Tibial nerve (tissue), 4 donors: ENCODE measurements around the gene CIDEC.

ENCODE experiments used
- EP300 ChIP-seq, 2 donors: sonication (generic); formaldehyde crosslinking; IDR thresholded peaks; one replicate each; pipeline ENCODE4 v1.6.1; 2017; ENCODE audit warnings: antibody characterized with exemption in 2 of 2, mild to moderate bottlenecking in 1 of 2
- POLR2A ChIP-seq, 2 donors: fragments of 450-650 bp; IDR thresholded peaks; one replicate each; pipeline ENCODE4 v1.6.1; 2017; ENCODE audit warnings: antibody characterized with exemption in 2 of 2, mild to moderate bottlenecking in 2 of 2, moderate library complexity in 2 of 2
- TF ChIP-seq, protein P1 (sequence below), 5 experiments: fragments of 200-600 bp in 3 of 5; fragments of 450-650 bp in 2 of 5; sonication (generic) in 3 of 5; IDR thresholded peaks; one replicate each; pipeline ENCODE4 v1.5.1; 2016 to 2019; ENCODE audit warnings: antibody characterized with exemption in 5 of 5, mild to moderate bottlenecking in 3 of 5, moderate library complexity in 2 of 5

DNA sequence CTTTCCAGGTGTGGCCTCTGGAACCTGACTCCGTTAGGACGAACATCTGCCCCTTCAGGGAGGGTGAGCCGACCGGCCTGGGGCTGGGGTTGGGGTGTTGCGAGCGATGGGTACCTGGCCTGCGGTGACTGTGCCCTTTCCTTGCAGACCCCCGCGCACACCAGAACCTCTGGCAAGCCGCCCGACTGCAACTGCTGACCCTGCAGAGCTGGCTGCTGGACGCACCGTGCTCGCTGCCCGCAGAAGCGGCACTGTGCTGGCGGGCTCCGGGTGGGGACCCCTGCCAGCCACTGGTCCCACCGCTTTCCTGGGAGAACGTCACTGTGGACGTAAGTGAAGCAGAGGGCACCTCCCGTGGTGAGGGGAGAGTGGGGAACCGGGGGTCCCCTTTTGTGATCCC is 48.1 kb upstream of the CIDEC start:
- TF ChIP-seq, protein P1, sequence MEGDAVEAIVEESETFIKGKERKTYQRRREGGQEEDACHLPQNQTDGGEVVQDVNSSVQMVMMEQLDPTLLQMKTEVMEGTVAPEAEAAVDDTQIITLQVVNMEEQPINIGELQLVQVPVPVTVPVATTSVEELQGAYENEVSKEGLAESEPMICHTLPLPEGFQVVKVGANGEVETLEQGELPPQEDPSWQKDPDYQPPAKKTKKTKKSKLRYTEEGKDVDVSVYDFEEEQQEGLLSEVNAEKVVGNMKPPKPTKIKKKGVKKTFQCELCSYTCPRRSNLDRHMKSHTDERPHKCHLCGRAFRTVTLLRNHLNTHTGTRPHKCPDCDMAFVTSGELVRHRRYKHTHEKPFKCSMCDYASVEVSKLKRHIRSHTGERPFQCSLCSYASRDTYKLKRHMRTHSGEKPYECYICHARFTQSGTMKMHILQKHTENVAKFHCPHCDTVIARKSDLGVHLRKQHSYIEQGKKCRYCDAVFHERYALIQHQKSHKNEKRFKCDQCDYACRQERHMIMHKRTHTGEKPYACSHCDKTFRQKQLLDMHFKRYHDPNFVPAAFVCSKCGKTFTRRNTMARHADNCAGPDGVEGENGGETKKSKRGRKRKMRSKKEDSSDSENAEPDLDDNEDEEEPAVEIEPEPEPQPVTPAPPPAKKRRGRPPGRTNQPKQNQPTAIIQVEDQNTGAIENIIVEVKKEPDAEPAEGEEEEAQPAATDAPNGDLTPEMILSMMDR (IDR thresholded peaks at IDR 0.05): no peak
- TF ChIP-seq EP300 (IDR thresholded peaks at IDR 0.05) (no peak), POLR2A (IDR thresholded peaks at IDR 0.05) (no peak)
